NCI-H2196 (cell line): ENCODE measurements around the gene SLC26A2.

ENCODE experiments used
- DNase-seq: peaks from one replicate; lab custom pipeline; 2025; ENCODE audit not compliant: unreplicated experiment; lab: John Stamatoyannopoulos, UW

The SLC26A2 gene

DNA sequence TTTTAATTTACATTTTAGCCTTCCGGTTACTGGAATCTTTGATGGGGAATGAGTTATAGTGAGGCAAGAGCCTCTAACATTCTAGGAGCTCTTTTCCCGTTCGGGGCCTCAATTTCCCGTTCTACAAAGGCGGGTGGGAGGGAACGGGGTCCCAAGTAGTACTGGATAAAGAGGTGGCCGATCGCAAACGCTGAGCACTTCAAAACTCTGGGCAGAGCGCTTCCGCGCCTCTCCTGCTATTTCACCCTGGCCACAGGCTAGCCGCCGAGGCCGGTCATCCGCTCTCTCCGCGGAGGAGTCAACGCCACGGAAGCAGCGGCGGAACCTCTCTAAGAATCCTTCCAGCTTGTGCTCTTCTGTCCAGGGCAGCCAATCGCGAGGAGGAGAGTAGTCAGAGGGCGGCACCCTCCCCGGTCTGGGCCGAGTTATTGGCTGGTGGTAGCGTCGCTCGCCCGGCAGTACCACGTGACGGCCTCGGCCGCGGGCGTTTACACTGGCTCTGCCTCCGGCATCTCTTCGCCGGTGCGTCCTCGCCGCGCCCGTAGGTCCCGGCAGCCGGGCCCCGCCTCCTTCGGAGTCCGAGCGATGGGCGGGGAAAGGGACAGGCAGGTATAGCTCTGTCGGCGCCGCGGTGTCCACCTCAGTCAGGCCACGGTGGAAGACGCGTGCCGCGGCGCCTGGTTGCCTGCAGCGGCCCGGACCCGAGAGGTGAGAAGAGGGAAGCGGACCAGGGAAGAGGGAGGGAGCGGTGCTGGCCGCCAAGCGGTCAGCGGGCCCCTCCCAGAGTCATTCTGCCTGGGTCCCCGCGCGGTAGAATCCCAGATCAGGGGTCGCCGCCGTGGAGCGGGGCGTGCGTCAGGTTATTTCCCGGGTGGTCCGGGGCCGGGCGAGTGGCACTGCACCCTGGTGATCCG lies at the start of gene SLC26A2:
TSS of gene SLC26A2 (plus strand) at position 487 of the 914 bp plus-strand sequence. CDS start 16,895 bp downstream, outside the sequence.
- DNase-seq = peak; percentile 97

- no peak for DNase-seq
Observed at GRCh38 chr5:149911031-149911430, 49.5 kb upstream of the SLC26A2 start.

- no peak for DNase-seq
Observed at GRCh38 chr5:149912226-149912871, 48.2 kb upstream of the SLC26A2 start.

- no peak for DNase-seq
Observed at GRCh38 chr5:149913436-149914419, 46.8 kb upstream of the SLC26A2 start.

DNA sequence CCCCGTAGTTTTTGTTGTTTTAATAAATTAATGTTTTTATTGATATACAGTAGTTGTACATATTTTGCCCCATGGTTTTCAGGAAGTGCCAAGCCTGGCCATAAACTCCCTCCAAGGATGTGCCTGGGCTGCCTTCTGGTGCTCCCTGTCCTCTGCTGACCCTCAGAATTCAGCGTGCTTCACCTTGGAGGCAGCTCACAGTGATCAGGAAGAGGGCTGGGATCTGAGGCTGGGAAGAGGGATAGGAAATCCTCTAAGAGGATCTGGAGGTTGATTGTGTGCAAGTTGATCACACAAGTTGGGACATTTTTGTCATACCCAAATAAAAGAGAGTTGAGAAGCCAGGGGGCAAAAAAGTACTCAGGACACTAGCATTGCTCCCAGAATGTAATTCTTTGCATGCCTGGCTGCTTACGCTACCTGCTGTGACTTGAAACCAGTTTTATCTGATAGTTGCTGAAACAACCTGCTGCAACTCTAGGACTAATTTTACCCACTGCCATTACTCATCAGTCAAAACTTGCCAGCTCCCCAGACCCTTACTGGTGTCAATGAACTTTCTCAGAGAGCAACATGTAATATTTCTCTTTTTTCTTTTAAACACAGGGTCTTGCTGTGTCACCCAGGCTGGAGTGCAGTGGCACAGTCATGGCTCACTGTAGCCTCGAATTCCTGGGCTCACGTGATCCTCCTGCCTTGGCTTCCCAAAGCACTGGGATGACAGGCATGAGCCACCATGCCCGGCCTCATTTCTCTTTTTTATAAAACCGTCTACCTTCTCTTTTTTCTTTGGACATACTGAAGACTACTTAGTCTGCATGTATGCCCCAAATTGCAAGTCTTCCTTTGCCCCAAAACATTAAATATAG lies 44.9 kb upstream of the SLC26A2 start:
- no peak for DNase-seq

- no peak for DNase-seq
Observed at GRCh38 chr5:149916334-149917072, 44.1 kb upstream of the SLC26A2 start.

DNA sequence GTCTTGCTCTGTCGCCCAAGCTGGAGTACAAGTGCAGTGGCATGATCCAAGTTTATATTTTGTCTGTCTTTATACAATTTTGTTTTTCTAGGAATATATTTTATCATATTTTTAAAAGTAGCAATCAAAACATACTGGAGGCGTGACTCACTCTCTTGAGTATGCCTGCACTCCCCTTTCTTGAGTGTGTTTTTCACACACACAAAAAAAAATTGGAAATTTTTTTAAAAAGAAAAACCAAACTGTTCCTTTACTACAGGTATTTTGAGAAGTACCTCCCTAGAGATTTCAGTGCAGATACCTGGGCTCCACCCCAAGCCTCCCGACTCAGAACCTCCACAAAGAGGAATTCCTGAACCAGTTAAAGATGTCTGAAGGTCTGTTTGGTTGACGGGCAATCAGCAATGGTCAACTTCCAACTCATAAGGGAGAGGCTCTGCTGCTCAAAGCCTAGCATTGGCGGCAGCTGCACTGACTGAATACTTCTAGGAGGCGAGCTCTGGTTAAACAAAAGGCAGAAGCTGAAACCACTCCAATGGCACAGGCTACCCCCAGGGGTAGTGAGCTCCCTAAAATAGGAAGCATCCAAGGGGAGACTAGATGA lies 43.4 kb upstream of the SLC26A2 start:
- DNase-seq = no peak

DNA sequence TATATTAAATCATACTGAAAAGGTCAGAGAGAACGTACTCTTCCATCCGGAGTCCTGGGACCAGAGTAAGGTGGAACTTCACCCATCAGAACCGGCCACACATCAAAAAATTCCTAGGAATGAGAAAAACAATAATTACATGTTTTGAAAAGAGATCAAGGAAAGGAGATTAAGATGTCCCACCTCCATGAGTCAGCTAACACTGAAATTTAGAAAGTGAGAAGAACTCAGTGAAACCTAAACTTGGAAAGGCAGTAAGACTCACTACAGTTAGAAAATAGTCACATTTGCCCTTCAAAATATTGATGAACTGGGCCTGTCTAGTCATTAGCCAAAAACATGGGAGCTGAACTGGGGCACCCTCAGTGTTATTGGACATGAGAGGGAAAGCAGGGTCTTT lies 39.0 kb upstream of the SLC26A2 start:
- DNase-seq = no peak

GRCh38 chr5:149922950-149923349 lies 37.6 kb upstream of the SLC26A2 start:
- DNase-seq = no peak

DNA sequence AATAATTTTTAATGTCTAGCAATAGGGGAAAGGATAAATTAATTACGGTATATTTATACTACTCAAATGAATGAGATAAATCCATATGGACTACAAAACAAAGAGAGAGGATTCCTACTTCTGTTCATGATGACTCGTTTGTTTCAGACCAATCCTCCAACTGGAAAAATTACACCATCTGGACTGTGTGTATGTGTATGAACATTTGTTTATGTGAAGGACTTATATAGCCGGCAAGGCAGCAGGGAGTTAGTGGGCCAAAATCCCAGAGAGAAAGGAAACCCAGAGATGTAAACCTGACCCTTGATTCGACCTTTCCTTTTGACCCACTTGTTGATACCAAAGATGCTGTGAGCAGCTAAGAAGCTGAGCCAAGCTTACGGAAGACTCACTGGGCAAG lies 36.1 kb upstream of the SLC26A2 start:
- no peak for DNase-seq

DNA sequence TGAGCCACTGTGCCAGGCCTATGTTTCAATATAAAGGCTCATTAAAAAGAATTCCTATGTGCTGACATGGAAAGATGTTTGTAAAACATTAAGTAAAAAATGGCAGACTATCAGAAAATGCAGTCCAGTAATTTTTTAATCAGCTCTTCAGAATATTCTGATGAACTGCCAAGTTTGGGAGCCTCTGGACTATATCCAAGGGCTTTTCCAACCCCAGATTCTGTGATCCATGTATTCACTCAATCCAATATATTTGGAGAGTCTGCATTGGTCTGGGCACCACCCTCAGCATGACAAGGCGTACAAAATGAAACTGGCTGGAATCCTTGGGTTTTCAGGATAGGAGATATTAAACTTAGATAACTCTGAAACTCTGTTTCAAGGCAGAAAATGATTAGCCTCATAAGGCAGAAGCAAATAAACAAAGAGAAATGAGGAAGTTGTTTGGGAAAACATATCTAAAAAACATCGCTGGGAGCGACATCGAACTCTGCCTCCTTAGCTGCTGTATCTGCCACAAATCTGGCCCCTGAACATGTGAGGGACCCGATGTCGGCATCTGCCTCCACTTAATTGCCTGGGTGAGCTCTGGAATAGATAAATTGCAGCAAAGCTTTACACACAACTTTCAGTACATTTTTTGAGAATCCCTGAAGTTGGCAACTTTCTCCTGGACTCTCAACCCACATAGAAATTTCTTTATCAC lies 30.4 kb upstream of the SLC26A2 start:
- no peak for DNase-seq

DNA sequence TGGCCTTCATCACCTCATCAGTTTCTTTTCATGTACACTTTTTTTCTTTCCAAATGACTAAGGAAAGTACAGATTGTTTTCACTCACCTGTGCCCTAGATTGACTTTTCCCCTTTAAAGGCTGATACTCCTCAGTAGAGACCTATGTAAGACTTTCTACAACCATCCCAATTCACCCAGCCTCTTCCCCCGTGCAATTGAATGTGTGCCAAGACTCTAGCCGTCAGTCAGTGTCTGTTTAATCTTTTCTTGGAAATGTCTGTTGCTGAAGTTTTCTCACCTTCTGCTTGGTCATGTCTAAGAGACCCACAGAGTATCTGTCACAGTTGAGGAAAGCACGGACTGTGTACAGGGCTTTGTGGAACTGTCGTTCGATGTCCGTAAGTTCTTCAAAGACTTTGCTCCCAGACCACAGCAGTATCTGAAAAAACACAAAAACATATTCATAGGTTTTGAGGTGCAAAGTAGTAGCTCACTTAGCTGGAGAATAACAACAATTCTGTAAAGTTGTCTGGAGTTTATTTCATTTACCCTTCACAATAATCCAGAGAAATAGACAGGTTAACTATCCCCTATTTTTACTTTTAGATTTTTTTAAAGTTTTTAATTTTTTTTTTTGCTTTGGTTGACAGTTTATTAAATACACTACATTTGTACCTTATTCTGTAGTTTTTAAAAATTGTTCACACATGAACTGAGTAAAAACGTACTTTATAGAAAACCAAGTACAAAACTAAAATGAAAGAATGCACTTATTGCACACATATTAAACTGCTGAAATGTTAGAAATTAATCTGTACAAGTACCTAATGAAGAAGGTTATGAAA lies 29.6 kb upstream of the SLC26A2 start:
- no peak for DNase-seq

GRCh38 chr5:149931992-149932436 lies 28.5 kb upstream of the SLC26A2 start:
- no peak for DNase-seq

GRCh38 chr5:149932445-149933350 lies 27.9 kb upstream of the SLC26A2 start:
- no peak for DNase-seq

- no peak for DNase-seq
Observed at GRCh38 chr5:149935431-149935901, 25.1 kb upstream of the SLC26A2 start.

GRCh38 chr5:149936044-149936699 lies 24.4 kb upstream of the SLC26A2 start:
- DNase-seq = no peak
